ENCODE data around the gene SLC35B2. TPM values are rescaled to one million over a fixed set of nuclear protein-coding genes. Genes with fewer than 3 reads are reported as not detected.

The SLC35B2 gene
- total RNA-seq, 1 experiment from 2014 or later, result 105 TPM

GRCh38 chr6:44301782-44302564 is 44.6 kb upstream of the SLC35B2 start:
- in situ Hi-C loops (cut with HindIII; ENCODE audit: low pct_unique_long_range_greater_than_20kb, low sequenced_read_pairs), result no loop called here
- H3K27me3 ChIP-seq (ENCODE audit: control insufficient read depth, insufficient read depth, low read length), result peaks cover 3% of the 10 kb centered on the region; the same call in 1 of the 2 replicates

DNA sequence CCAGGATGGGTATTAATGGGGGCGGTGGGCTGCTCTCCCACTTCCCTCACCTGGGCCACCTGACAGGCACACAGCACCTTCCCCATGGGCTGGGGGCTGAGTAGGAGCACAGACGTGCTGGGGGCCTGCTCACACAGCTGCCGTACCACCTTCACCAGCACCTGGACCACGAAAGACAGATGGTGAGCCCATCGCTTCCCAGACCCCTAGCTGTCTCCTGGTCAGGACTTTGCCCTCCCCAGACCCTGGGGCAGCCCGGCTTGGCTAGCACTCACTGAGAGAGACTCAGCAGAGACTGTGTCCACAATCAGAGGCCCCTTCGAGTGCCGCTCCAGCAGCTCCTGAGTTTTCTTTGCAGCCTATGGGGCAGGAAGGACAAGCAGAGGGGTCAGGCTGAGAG is 43.8 kb upstream of the SLC35B2 start:
- Histone ChIP-seq H3K27me3 (ENCODE audit: control insufficient read depth, insufficient read depth, low read length) (peaks cover 10% of the 10 kb centered on the region), H3K4me1 (ENCODE audit: control insufficient read depth, insufficient read depth, low read length) (peaks cover 8% of the 10 kb centered on the region; the same call in 1 of the 2 replicates), H3K27ac (ENCODE audit: low read length) (no peak overlapping the region), H3K4me3 (ENCODE audit: low read depth in 2 of 2, low read length in 2 of 2) (no peak overlapping the region), H3K36me3 (ENCODE audit: control insufficient read depth, insufficient read depth, low read length) (no peaks in the 10 kb centered on the region), H3K9me3 (ENCODE audit: control insufficient read depth, insufficient read depth, low read depth, low read length) (no peaks in the 10 kb centered on the region)
- no peak for TF ChIP-seq TCF7L2 (IDR thresholded peaks at IDR 0.05; ENCODE audit: low read depth, low read length)
- no peak for TF ChIP-seq SIN3A (IDR thresholded peaks at IDR 0.05; ENCODE audit: borderline replicate concordance, insufficient read depth, low read depth, low read length)
- TF ChIP-seq, protein P1, sequence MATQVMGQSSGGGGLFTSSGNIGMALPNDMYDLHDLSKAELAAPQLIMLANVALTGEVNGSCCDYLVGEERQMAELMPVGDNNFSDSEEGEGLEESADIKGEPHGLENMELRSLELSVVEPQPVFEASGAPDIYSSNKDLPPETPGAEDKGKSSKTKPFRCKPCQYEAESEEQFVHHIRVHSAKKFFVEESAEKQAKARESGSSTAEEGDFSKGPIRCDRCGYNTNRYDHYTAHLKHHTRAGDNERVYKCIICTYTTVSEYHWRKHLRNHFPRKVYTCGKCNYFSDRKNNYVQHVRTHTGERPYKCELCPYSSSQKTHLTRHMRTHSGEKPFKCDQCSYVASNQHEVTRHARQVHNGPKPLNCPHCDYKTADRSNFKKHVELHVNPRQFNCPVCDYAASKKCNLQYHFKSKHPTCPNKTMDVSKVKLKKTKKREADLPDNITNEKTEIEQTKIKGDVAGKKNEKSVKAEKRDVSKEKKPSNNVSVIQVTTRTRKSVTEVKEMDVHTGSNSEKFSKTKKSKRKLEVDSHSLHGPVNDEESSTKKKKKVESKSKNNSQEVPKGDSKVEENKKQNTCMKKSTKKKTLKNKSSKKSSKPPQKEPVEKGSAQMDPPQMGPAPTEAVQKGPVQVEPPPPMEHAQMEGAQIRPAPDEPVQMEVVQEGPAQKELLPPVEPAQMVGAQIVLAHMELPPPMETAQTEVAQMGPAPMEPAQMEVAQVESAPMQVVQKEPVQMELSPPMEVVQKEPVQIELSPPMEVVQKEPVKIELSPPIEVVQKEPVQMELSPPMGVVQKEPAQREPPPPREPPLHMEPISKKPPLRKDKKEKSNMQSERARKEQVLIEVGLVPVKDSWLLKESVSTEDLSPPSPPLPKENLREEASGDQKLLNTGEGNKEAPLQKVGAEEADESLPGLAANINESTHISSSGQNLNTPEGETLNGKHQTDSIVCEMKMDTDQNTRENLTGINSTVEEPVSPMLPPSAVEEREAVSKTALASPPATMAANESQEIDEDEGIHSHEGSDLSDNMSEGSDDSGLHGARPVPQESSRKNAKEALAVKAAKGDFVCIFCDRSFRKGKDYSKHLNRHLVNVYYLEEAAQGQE (IDR thresholded peaks at IDR 0.05; ENCODE audit: insufficient read depth in 1 of 2, low read depth in 2 of 2, low read length in 1 of 2), result no peak
- POLR2A ChIA-PET, result no interaction called here
- ATAC-seq (no peak), DNase-seq (ENCODE audit: low read depth, low spot score) (no peak)
- no TSS peak for BruUV-seq (replicated peaks)
- in situ Hi-C loops (cut with HindIII; ENCODE audit: low pct_unique_long_range_greater_than_20kb, low sequenced_read_pairs), result no loop called here
- CTCF ChIA-PET, result no interaction called here
- intact Hi-C loops (cut with micrococcal nuclease; ENCODE audit: unreplicated experiment), result no loop called here

More at GRCh38 chr6:44301782-44302564, 44.6 kb upstream of the SLC35B2 start:
- POLR2A ChIA-PET, result no interaction called here
- Histone ChIP-seq H3K27ac (ENCODE audit: low read length) (no peak overlapping the region), H3K9me3 (ENCODE audit: control insufficient read depth, insufficient read depth, low read depth, low read length) (no peaks in the 10 kb centered on the region), H3K4me1 (ENCODE audit: control insufficient read depth, insufficient read depth, low read length) (peaks cover 7% of the 10 kb centered on the region; the same call in 1 of the 2 replicates), H3K36me3 (ENCODE audit: control insufficient read depth, insufficient read depth, low read length) (no peaks in the 10 kb centered on the region), H3K4me3 (ENCODE audit: low read depth in 2 of 2, low read length in 2 of 2) (no peak overlapping the region)
- BruUV-seq (replicated peaks), result no TSS peak
- TF ChIP-seq, protein P2, sequence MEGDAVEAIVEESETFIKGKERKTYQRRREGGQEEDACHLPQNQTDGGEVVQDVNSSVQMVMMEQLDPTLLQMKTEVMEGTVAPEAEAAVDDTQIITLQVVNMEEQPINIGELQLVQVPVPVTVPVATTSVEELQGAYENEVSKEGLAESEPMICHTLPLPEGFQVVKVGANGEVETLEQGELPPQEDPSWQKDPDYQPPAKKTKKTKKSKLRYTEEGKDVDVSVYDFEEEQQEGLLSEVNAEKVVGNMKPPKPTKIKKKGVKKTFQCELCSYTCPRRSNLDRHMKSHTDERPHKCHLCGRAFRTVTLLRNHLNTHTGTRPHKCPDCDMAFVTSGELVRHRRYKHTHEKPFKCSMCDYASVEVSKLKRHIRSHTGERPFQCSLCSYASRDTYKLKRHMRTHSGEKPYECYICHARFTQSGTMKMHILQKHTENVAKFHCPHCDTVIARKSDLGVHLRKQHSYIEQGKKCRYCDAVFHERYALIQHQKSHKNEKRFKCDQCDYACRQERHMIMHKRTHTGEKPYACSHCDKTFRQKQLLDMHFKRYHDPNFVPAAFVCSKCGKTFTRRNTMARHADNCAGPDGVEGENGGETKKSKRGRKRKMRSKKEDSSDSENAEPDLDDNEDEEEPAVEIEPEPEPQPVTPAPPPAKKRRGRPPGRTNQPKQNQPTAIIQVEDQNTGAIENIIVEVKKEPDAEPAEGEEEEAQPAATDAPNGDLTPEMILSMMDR (IDR thresholded peaks at IDR 0.05), result no peak
- TF ChIP-seq POLR2AphosphoS5 (IDR thresholded peaks at IDR 0.05; ENCODE audit: low read depth, low read length), result no peak
- TF ChIP-seq, protein P1 (IDR thresholded peaks at IDR 0.05; ENCODE audit: insufficient read depth in 1 of 2, low read depth in 2 of 2, low read length in 1 of 2), result no peak
- no peak for TF ChIP-seq SIN3A (IDR thresholded peaks at IDR 0.05; ENCODE audit: borderline replicate concordance, insufficient read depth, low read depth, low read length)
- TF ChIP-seq TCF7L2 (IDR thresholded peaks at IDR 0.05; ENCODE audit: low read depth, low read length), result no peak
- no peak for DNase-seq (ENCODE audit: low read depth, low spot score)
- CTCF ChIA-PET, result interaction anchor here (0.6 kb wide), 1 partner anchor 33 kb away, joined by 4 read pairs; no protein-coding TSS in a partner anchor
- intact Hi-C loops (cut with micrococcal nuclease; ENCODE audit: unreplicated experiment), result no loop called here
- no peak for ATAC-seq

All from Panc1 (cell line).